SK-N-SH (cell line): ENCODE data around the gene KRTAP3-1. TPM values are rescaled to one million over a fixed set of nuclear protein-coding genes. Genes with fewer than 3 reads are reported as not detected.

Source experiments
- CTCF ChIA-PET: fragments of 300-600, 350-600 bp; formaldehyde crosslinking; extraction: SDS; loops from one replicate; lab custom pipeline; 2021; lab: Yijun Ruan, JAX
- POLR2A ChIA-PET: fragments of 350-600 bp; sonication (Branson Sonifier 250); formaldehyde crosslinking; extraction: SDS; loops from one replicate; lab custom pipeline; 2020; ENCODE audit warnings: antibody characterized with exemption, inconsistent platforms; lab: Yijun Ruan, JAX
- DNase-seq: peaks from one replicate; pipeline ENCODE4 v3.0.0; 2012
- H2AFZ ChIP-seq: fragments of 200-600 bp; sonication (generic); 2 replicates; pipeline ENCODE4 v1.8.1; 2016; ENCODE audit warnings: antibody characterized with exemption, mild to moderate bottlenecking, low read depth
- H3F3A ChIP-seq: fragments of 200-600 bp; sonication (generic); replicated peaks from 2 replicates; pipeline ENCODE3; 2016; ENCODE audit warnings: antibody characterized with exemption, mild to moderate bottlenecking; ENCODE audit not compliant: insufficient read depth
- H3K27ac ChIP-seq, 2 experiments: fragments of 200-500 bp in 1 of 2; fragments of 200-600 bp in 1 of 2; sonication (Bioruptor generic) in 1 of 2; sonication (generic), shearing (Covaris generic) in 1 of 2; 2 replicates each; pipeline versions ENCODE4 v1.5.1 to v1.6.1; 2014 to 2016; ENCODE audit warnings: low read depth in 2 of 2, inconsistent platforms in 1 of 2, low read length in 1 of 2, mild to moderate bottlenecking in 1 of 2, mixed read lengths in 1 of 2
- H3K27me3 ChIP-seq: fragments of 200-600 bp; sonication (generic), shearing (Covaris generic); 2 replicates; pipeline ENCODE4 v1.6.1; 2016; ENCODE audit warnings: mixed run types; ENCODE audit not compliant: insufficient read depth
- H3K36me3 ChIP-seq, 2 experiments: fragments of 200-500 bp in 1 of 2; fragments of 200-600 bp in 1 of 2; sonication (Bioruptor generic) in 1 of 2; sonication (generic) in 1 of 2; replicated peaks in 1 of 2; 2 replicates each; pipeline versions ENCODE3 to v1.5.1; 2014 to 2016; ENCODE audit warnings: low read length in 1 of 2, mild to moderate bottlenecking in 1 of 2; ENCODE audit not compliant: insufficient read depth in 2 of 2, control insufficient read depth in 1 of 2
- H3K4me1 ChIP-seq, 2 experiments: fragments of 200-500 bp in 1 of 2; fragments of 200-600 bp in 1 of 2; sonication (Bioruptor generic) in 1 of 2; sonication (generic), shearing (Covaris generic) in 1 of 2; 2 replicates each; pipeline versions ENCODE4 v1.5.1 to v1.6.1; 2014 to 2016; ENCODE audit warnings: low read depth in 1 of 2, low read length in 1 of 2, mixed run types in 1 of 2; ENCODE audit not compliant: insufficient read depth in 2 of 2, control insufficient read depth in 1 of 2
- H3K4me2 ChIP-seq: fragments of 200-600 bp; sonication (generic), shearing (Covaris generic); 2 replicates; pipeline ENCODE4 v1.6.1; 2017; ENCODE audit warnings: mixed run types
- H3K4me3 ChIP-seq, 2 experiments: fragments of 200-500 bp in 1 of 2; fragments of 200-600 bp in 1 of 2; sonication (Bioruptor generic) in 1 of 2; sonication (generic), shearing (Covaris generic) in 1 of 2; 2 replicates each; pipeline versions ENCODE4 v1.5.1 to v1.8.1; 2014 to 2016; ENCODE audit warnings: low read depth in 2 of 2, inconsistent platforms in 1 of 2, low read length in 1 of 2, mild to moderate bottlenecking in 1 of 2, mixed read lengths in 1 of 2, moderate library complexity in 1 of 2
- H3K79me2 ChIP-seq: fragments of 200-600 bp; sonication (generic); 2 replicates; pipeline ENCODE4 v1.8.1; 2017; ENCODE audit warnings: mild to moderate bottlenecking; ENCODE audit not compliant: insufficient read depth
- H3K9ac ChIP-seq: fragments of 200-600 bp; sonication (generic); 2 replicates; pipeline ENCODE4 v1.6.1; 2017; ENCODE audit warnings: mixed run types
- H3K9me2 ChIP-seq: fragments of 200-600 bp; sonication (generic); 2 replicates; pipeline ENCODE4 v1.6.1; 2017; ENCODE audit warnings: mixed run types
- H3K9me3 ChIP-seq: fragments of 200-600 bp; sonication (generic); 2 replicates; pipeline ENCODE4 v1.6.1; 2017; ENCODE audit warnings: mixed run types, mild to moderate bottlenecking, moderate library complexity
- H4K20me1 ChIP-seq: fragments of 200-600 bp; sonication (generic); 2 replicates; pipeline ENCODE4 v1.6.1; 2017; ENCODE audit warnings: mild to moderate bottlenecking, mixed run types; ENCODE audit not compliant: insufficient read depth
- CTCF ChIP-seq: fragments of 200-600 bp; sonication (generic); IDR thresholded peaks from 2 replicates; pipeline ENCODE4 v1.6.1; 2017; ENCODE audit warnings: antibody characterized with exemption, mild to moderate bottlenecking, moderate library complexity
- EP300 ChIP-seq, 2 experiments: IDR thresholded peaks; 2 replicates each; pipeline versions ENCODE4 v1.4.0 to v1.6.1; 2012; ENCODE audit warnings: borderline replicate concordance in 1 of 2, low read depth in 1 of 2, low read length in 1 of 2
- EZH2phosphoT487 ChIP-seq: fragments of 200-600 bp; sonication (generic); IDR thresholded peaks from 2 replicates; pipeline ENCODE4 v1.6.1; 2017; ENCODE audit warnings: low read depth, mixed run types, mild to moderate bottlenecking, antibody characterized with exemption, moderate library complexity, borderline replicate concordance
- IRF3 ChIP-seq: fragments of 150-350 bp; IDR thresholded peaks from 2 replicates; pipeline ENCODE4 v1.6.1; 2016; ENCODE audit warnings: mild to moderate bottlenecking, low read depth, low read length
- JUND ChIP-seq: IDR thresholded peaks from 2 replicates; pipeline ENCODE4 v1.4.0; 2012
- MXI1 ChIP-seq: IDR thresholded peaks from 2 replicates; pipeline ENCODE4 v1.6.1; 2012; ENCODE audit warnings: mild to moderate bottlenecking, low read depth, low read length, improper control_type of control experiment
- NRF1 ChIP-seq: IDR thresholded peaks from 2 replicates; pipeline ENCODE4 v1.6.1; 2012; ENCODE audit warnings: low read depth, mild to moderate bottlenecking, low read length
- POLR2AphosphoS5 ChIP-seq: IDR thresholded peaks from 2 replicates; pipeline ENCODE4 v1.6.1; 2012; ENCODE audit warnings: low read depth, low read length
- RCOR1 ChIP-seq: fragments of 150-350 bp; IDR thresholded peaks from 2 replicates; pipeline ENCODE4 v1.6.1; 2017; ENCODE audit warnings: antibody characterized with exemption, low read length
- REST ChIP-seq: IDR thresholded peaks from 2 replicates; pipeline ENCODE4 v1.6.1; 2012; ENCODE audit warnings: mild to moderate bottlenecking, low read depth, low read length, moderate library complexity
- RFX5 ChIP-seq: IDR thresholded peaks from 2 replicates; pipeline ENCODE4 v1.6.1; 2012; ENCODE audit warnings: mild to moderate bottlenecking, improper control_type of control experiment, low read length
- SIN3A ChIP-seq: IDR thresholded peaks from 2 replicates; pipeline ENCODE4 v1.6.1; 2012; ENCODE audit warnings: low read depth, mild to moderate bottlenecking, low read length, moderate library complexity, borderline replicate concordance
- SMC3 ChIP-seq: IDR thresholded peaks from 2 replicates; pipeline ENCODE4 v1.6.1; 2012; ENCODE audit warnings: low read depth, low read length, improper control_type of control experiment
- WGBS: methylation state at CpG from one replicate; pipeline ENCODE4 v1.1.6; 2017; ENCODE audit warnings: low lambda C conversion rate; 5-methylcytosine and 5-hydroxymethylcytosine counted together
- polyA plus RNA-seq, 3 experiments: library from polyadenylated mRNA; depleted of rRNA; stranded (reverse); fragments of >200 nt; gene quantifications; 2 replicates each; pipeline ENCODE4 v1.2.3, GENCODE V29; 2012

Gene KRTAP3-1
- polyA plus RNA-seq, 1 of the 3 experiments (the other 2 are of a cell fraction) = not detected

GRCh38 chr17:41013606-41014005 lies 4.7 kb upstream of the KRTAP3-1 start (continued):
- TF ChIP-seq REST (no peak), IRF3 (no peak), JUND (no peak), EP300 (IDR thresholded peaks at IDR 0.05; ENCODE audit: borderline replicate concordance in 1 of 2, low read depth in 1 of 2, low read length in 1 of 2) (no peak), RCOR1 (no peak), EZH2phosphoT487 (no peak), MXI1 (no peak), POLR2AphosphoS5 (no peak), RFX5 (no peak), SMC3 (no peak)

- Histone ChIP-seq H3F3A (no peaks in the 10 kb centered on the region), H3K79me2 (no peaks in the 10 kb centered on the region), H3K4me2 (no peak overlapping the region), H3K36me3 (no peaks in the 10 kb centered on the region), H2AFZ (no peak overlapping the region), H3K27ac (no peak overlapping the region), H3K4me1 (no peaks in the 10 kb centered on the region), H3K9me3 (no peaks in the 10 kb centered on the region), H3K27me3 (peaks cover 41% of the 10 kb centered on the region; the same call in 1 of the 2 replicates), H3K9me2 (no peaks in the 10 kb centered on the region), H3K9ac (no peak overlapping the region), H3K4me3 (no peak overlapping the region), H4K20me1 (no peaks in the 10 kb centered on the region)
- DNase-seq = no peak
- WGBS = 25% methylated on average over 3 of the region's 3 CpGs
- no peak for TF ChIP-seq SIN3A
- TF ChIP-seq CTCF = no peak
- TF ChIP-seq NRF1 = no peak
- CTCF ChIA-PET = no interaction called here
- POLR2A ChIA-PET = no interaction called here
Observed at GRCh38 chr17:41013181-41013580, 4.3 kb upstream of the KRTAP3-1 start.
